WI38 (cell line): ENCODE data around the gene PLEKHG1.

Source experiments
- H3K4me3 ChIP-seq: 2 replicates; pipeline ENCODE4 v1.5.1; 2011; ENCODE audit warnings: low read depth, mild to moderate bottlenecking, control low read depth, low read length
- TF ChIP-seq, protein P1 (sequence below): IDR thresholded peaks from 2 replicates; pipeline ENCODE4 v1.5.1; 2012; ENCODE audit warnings: low read depth, mild to moderate bottlenecking, control low read depth, low read length

The PLEKHG1 gene

GRCh38 chr6:150599199-150600009 is at the start of gene PLEKHG1:
Gene PLEKHG1, plus strand, starts transcription at chr6:150599885. Its CDS starts 133,797 bp downstream, at chr6:150733682.
- H3K4me3 ChIP-seq: peak within 1 kb of the TSS; percentile 42
- TF ChIP-seq, protein P1, sequence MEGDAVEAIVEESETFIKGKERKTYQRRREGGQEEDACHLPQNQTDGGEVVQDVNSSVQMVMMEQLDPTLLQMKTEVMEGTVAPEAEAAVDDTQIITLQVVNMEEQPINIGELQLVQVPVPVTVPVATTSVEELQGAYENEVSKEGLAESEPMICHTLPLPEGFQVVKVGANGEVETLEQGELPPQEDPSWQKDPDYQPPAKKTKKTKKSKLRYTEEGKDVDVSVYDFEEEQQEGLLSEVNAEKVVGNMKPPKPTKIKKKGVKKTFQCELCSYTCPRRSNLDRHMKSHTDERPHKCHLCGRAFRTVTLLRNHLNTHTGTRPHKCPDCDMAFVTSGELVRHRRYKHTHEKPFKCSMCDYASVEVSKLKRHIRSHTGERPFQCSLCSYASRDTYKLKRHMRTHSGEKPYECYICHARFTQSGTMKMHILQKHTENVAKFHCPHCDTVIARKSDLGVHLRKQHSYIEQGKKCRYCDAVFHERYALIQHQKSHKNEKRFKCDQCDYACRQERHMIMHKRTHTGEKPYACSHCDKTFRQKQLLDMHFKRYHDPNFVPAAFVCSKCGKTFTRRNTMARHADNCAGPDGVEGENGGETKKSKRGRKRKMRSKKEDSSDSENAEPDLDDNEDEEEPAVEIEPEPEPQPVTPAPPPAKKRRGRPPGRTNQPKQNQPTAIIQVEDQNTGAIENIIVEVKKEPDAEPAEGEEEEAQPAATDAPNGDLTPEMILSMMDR: no peak

DNA sequence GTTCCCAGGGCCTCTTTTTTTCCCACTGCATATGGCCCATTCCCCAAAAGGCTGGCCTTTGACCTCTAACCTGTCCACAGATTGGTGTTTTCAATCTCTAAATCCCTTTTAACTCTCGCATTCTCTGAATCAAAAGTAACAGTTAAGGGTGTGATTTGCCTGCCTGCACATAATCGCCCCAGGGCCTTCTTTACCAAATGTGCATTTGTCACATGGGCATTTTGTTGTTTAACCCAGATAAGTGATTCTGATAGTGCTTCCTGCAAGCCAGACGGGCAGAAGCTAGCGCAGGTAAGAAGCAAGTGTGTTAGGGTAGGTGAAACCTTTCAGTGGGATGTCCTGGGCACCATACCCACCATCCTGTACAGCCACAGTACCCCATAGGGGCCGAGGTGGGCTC is 49.4 kb upstream of the PLEKHG1 start:
- no peak overlapping the region for H3K4me3 ChIP-seq
- TF ChIP-seq, protein P1: no peak

- TF ChIP-seq, protein P1: no peak
- H3K4me3 ChIP-seq: no peak overlapping the region
These were observed 42.6 kb upstream of the PLEKHG1 start for GRCh38 chr6:150557043-150557599.

DNA sequence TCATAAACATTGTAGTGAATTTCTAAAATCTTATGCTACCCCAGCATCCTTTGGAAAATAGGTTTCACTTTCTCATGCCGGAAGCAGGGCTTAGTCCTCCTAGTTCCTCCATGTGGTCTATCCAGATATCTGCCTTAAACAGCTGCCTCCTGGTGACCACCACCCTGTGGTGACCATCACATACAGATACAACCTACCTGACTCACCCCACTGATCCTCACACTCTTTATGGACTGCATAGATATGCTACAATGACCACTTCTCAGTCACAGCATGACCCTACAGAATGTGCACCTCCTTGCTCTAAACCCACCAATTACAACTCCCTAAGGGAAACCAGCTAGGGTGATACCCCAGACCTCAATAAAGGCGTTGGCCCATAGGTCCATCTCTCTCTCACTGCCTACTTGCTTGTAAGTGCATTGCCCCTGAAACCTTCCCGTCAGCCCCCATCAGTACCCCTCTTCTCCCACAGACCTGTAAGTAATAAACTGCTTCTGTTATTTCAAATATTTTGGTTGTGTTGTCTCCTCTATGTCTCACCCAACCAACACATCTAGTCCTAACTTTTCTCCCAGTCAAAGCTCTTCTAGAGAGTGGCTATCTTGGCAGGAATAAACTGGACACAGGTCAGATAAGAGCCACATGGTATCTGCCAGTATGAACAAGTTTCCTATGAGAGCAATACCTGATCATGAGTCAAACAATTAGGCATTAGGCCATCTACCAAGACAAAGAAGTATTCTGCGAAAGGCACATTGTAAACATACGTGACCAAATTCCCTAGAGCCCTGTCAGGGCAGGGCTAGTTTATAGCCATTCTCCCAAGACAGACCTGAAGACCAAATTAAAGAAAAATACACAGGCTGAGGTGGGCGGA is 39.4 kb upstream of the PLEKHG1 start:
- H3K4me3 ChIP-seq: no peak overlapping the region
- TF ChIP-seq, protein P1: no peak

DNA sequence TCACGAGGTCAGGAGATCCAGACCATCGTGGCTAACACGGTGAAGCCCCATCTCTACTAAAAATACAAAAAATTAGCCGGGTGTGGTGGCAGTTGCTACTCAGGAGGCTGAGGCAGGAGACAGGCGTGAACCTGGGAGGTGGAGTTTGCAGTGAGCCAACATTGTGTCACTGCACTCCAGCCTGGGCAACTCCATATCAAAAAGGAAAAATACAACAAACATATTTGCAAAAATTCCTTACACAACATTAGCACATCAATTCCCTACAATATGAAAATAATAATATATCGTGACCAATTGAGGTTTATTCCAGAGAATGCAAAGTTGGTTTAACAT is 38.8 kb upstream of the PLEKHG1 start:
- H3K4me3 ChIP-seq: no peak overlapping the region
- TF ChIP-seq, protein P1: no peak

DNA sequence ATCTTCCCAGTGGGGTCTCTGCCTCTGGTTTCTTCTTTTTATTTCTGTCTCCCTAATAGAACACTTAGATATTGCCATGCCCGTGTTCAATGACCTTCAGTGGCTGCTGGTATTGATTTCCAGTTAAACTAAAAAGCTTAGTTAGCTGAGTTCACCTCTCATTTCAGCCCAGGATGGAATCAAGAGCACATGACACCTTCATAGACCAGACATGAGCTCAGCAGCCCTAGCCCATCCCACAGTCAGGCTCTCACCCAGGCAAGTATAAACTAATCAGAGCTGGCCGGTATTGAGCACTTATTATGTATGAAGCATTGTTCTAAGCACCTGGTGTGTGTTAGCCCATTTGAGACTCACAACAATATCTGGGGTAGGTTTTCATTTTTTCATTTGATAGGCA is 33.7 kb upstream of the PLEKHG1 start:
- H3K4me3 ChIP-seq: no peak overlapping the region
- TF ChIP-seq, protein P1: no peak

DNA sequence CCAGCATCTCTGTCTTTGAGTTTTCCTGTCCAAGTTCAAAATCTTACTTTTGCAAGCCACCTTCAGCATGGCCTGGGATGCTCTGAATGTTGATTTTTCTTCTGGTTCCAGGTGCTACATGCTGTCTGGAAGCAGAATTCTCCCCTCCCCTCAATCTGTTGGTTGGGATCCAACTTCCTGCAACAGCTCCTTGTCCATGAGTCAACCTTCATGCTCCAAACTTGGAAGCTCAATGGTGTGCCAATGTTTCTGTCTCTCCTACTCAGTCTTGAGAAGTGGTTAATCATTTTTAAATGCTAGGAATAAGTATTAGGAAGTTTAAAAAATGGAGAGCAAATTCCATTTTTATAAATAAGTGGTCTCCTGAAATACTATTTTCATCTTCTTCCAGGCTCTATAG is 33.2 kb upstream of the PLEKHG1 start:
- H3K4me3 ChIP-seq: no peak overlapping the region
- TF ChIP-seq, protein P1: no peak
